IMR-90 (cell line): ENCODE measurements around the gene ASAP2. TPM values are rescaled to one million over a fixed set of nuclear protein-coding genes. Genes with fewer than 3 reads are reported as not detected.

Source experiments
- ATAC-seq: fragments of 200-7000 bp; cut with Tn5 transposase; 2 replicates; pipeline ENCODE4 v1.9.1; 2020; ENCODE audit warnings: low read depth, mild to moderate bottlenecking, moderate library complexity
- BruUV-seq: library from RNA; stranded (reverse); fragments of 400-500 nt; replicated peaks from 2 replicates; lab custom pipeline; 2021; lab: Mats Ljungman, UMichigan
- CTCF ChIA-PET: fragments of 300-600 bp; formaldehyde crosslinking; extraction: SDS; loops from one replicate; lab custom pipeline; 2021; ENCODE audit warnings: antibody characterized with exemption; lab: Yijun Ruan, JAX
- POLR2A ChIA-PET: fragments of 300-600 bp; sonication (Branson Sonifier 250); formaldehyde crosslinking; loops from one replicate; lab custom pipeline; 2022; ENCODE audit warnings: antibody characterized with exemption; ENCODE audit not compliant: unreplicated experiment; lab: Charles Lee
- DNase-seq: peaks from one replicate; pipeline ENCODE4 v3.0.0; 2013
- H2AFZ ChIP-seq: replicated peaks from 2 replicates; pipeline ENCODE3; 2013; ENCODE audit warnings: low read length, mild to moderate bottlenecking; ENCODE audit not compliant: poor library complexity
- H2AK5ac ChIP-seq: 2 replicates; pipeline ENCODE4 v1.6.1; 2013; ENCODE audit warnings: low read depth, low read length, inconsistent platforms
- H2AK9ac ChIP-seq: replicated peaks from 2 replicates; pipeline ENCODE3; 2013; ENCODE audit warnings: mild to moderate bottlenecking, low read depth, low read length, moderate library complexity; ENCODE audit not compliant: poor library complexity
- H2BK120ac ChIP-seq: 2 replicates; pipeline ENCODE4 v1.6.1; 2013; ENCODE audit warnings: low read depth, low read length, inconsistent platforms
- H2BK15ac ChIP-seq: 3 replicates; pipeline ENCODE4 v1.6.1; 2013; ENCODE audit warnings: low read depth, low read length, inconsistent platforms
- H2BK20ac ChIP-seq: 2 replicates; pipeline ENCODE4 v1.6.1; 2013; ENCODE audit warnings: low read depth, mild to moderate bottlenecking, inconsistent platforms, low read length, moderate library complexity
- H2BK5ac ChIP-seq: 2 replicates; pipeline ENCODE4 v1.6.1; 2013; ENCODE audit warnings: mild to moderate bottlenecking, low read depth, low read length, inconsistent platforms; ENCODE audit not compliant: poor library complexity, severe bottlenecking
- H3K14ac ChIP-seq: replicated peaks from 2 replicates; pipeline ENCODE4 v1.6.1; 2013; ENCODE audit warnings: low read depth, low read length, inconsistent platforms
- H3K18ac ChIP-seq: 2 replicates; pipeline ENCODE4 v1.6.1; 2013; ENCODE audit warnings: low read depth, low read length, control low read depth
- H3K23ac ChIP-seq: 2 replicates; pipeline ENCODE4 v1.6.1; 2013; ENCODE audit warnings: low read depth, low read length, inconsistent platforms
- H3K27ac ChIP-seq: 2 replicates; pipeline ENCODE4 v1.5.1; 2013; ENCODE audit warnings: mild to moderate bottlenecking, control low read depth, low read length; ENCODE audit not compliant: insufficient read depth
- H3K27me3 ChIP-seq: 2 replicates; pipeline ENCODE4 v1.6.1; 2013; ENCODE audit warnings: low read length; ENCODE audit not compliant: control insufficient read depth, insufficient read depth
- H3K36me3 ChIP-seq: 2 replicates; pipeline ENCODE4 v1.6.1; 2013; ENCODE audit warnings: low read length, mixed read lengths; ENCODE audit not compliant: control insufficient read depth, insufficient read depth
- H3K4ac ChIP-seq: 2 replicates; pipeline ENCODE4 v1.6.1; 2013; ENCODE audit warnings: low read depth, low read length, inconsistent platforms
- H3K4me1 ChIP-seq: 2 replicates; pipeline ENCODE4 v1.6.1; 2013; ENCODE audit warnings: low read length, mixed read lengths; ENCODE audit not compliant: control insufficient read depth, insufficient read depth
- H3K4me2 ChIP-seq: 2 replicates; pipeline ENCODE4 v1.6.1; 2013; ENCODE audit warnings: low read depth, mild to moderate bottlenecking, control low read depth, low read length, moderate library complexity
- H3K4me3 ChIP-seq: 2 replicates; pipeline ENCODE4 v1.5.1; 2013; ENCODE audit warnings: low read depth, mild to moderate bottlenecking, control low read depth, low read length, moderate library complexity; ENCODE audit not compliant: insufficient read depth
- H3K56ac ChIP-seq: 2 replicates; pipeline ENCODE4 v1.6.1; 2013; ENCODE audit warnings: low read length, inconsistent platforms; ENCODE audit not compliant: insufficient read depth; ENCODE audit errors: extremely low read depth
- H3K79me1 ChIP-seq, 2 experiments: 2 replicates each; pipeline ENCODE4 v1.6.1; 2013; ENCODE audit warnings: low read length in 2 of 2, inconsistent platforms in 1 of 2, low read depth in 1 of 2
- H3K9ac ChIP-seq: 2 replicates; pipeline ENCODE4 v1.6.1; 2013; ENCODE audit warnings: low read depth, low read length, control low read depth
- H3K9me1 ChIP-seq: 2 replicates; pipeline ENCODE4 v1.6.1; 2013; ENCODE audit warnings: low read length, inconsistent platforms; ENCODE audit not compliant: insufficient read depth
- H3K9me3 ChIP-seq: 2 replicates; pipeline ENCODE4 v1.6.1; 2013; ENCODE audit warnings: low read length; ENCODE audit not compliant: control insufficient read depth, insufficient read depth
- H4K20me1 ChIP-seq: 2 replicates; pipeline ENCODE4 v1.6.1; 2013; ENCODE audit warnings: low read length, inconsistent platforms; ENCODE audit not compliant: insufficient read depth
- H4K5ac ChIP-seq: 2 replicates; pipeline ENCODE4 v1.6.1; 2013; ENCODE audit warnings: mild to moderate bottlenecking, low read depth, low read length, control low read depth
- H4K8ac ChIP-seq, 2 experiments: 2 replicates each; pipeline ENCODE4 v1.6.1; 2013; ENCODE audit warnings: low read depth in 2 of 2, low read length in 2 of 2, control low read depth in 1 of 2, inconsistent platforms in 1 of 2
- H4K91ac ChIP-seq: 2 replicates; pipeline ENCODE4 v1.6.1; 2013; ENCODE audit warnings: low read depth, low read length, inconsistent platforms; ENCODE audit not compliant: insufficient read depth
- CEBPB ChIP-seq: IDR thresholded peaks from 2 replicates; pipeline ENCODE4 v1.6.1; 2012; ENCODE audit warnings: low read depth, low read length, improper control_type of control experiment
- CHD1 ChIP-seq: IDR thresholded peaks from 2 replicates; pipeline ENCODE4 v1.6.1; 2012; ENCODE audit warnings: low read depth, low read length, improper control_type of control experiment
- FOS ChIP-seq: fragments of 150-350 bp; IDR thresholded peaks from 2 replicates; pipeline ENCODE4 v1.6.1; 2016; ENCODE audit warnings: low read depth, low read length
- MAFK ChIP-seq: IDR thresholded peaks from 2 replicates; pipeline ENCODE4 v1.6.1; 2012; ENCODE audit warnings: low read depth, low read length, improper control_type of control experiment
- MAZ ChIP-seq: IDR thresholded peaks from 2 replicates; pipeline ENCODE4 v1.6.1; 2012; ENCODE audit warnings: low read depth, mild to moderate bottlenecking, low read length, improper control_type of control experiment, moderate library complexity, borderline replicate concordance
- MXI1 ChIP-seq: IDR thresholded peaks from 2 replicates; pipeline ENCODE4 v1.6.1; 2012; ENCODE audit warnings: low read depth, mild to moderate bottlenecking, low read length, moderate library complexity, borderline replicate concordance
- NFE2L2 ChIP-seq: fragments of 150-350 bp; IDR thresholded peaks from 2 replicates; pipeline ENCODE4 v1.6.1; 2016; ENCODE audit warnings: low read depth, mild to moderate bottlenecking, low read length
- WGBS, 2 experiments: methylation state at CpG; one replicate each; pipeline versions ENCODE4 v1.1.5 to v1.1.7; 2013; ENCODE audit warnings: missing lambda C conversion rate in 2 of 2; ENCODE audit not compliant: insufficient read length in 1 of 2; ENCODE audit errors: extremely low coverage in 2 of 2; 5-methylcytosine and 5-hydroxymethylcytosine counted together
- dilution Hi-C: fragments of 300-500 bp; cut with HindIII; formaldehyde crosslinking; loops from one replicate; pipeline ENCODE4 v1.14.3; 2018; ENCODE audit warnings: low sequenced_read_pairs; ENCODE audit not compliant: unreplicated experiment
- in situ Hi-C: fragments of 300-500 bp; cut with MboI; formaldehyde crosslinking; loops from 3 replicates; pipeline ENCODE4 v1.14.3; 2019; ENCODE audit warnings: low sequenced_read_pairs, inconsistent platforms, mixed read lengths
- intact Hi-C: fragments of 100-400 bp; cut with micrococcal nuclease; formaldehyde crosslinking; loops from 2 replicates; pipeline ENCODE4 v1.10.0; 2022
- polyA plus RNA-seq, 3 experiments: library from polyadenylated mRNA; depleted of rRNA; stranded (reverse); fragments of >200 nt; gene quantifications; 2 replicates each; pipeline ENCODE4 v1.2.3, GENCODE V29; 2012; ENCODE audit warnings: low replicate concordance in 1 of 3
- total RNA-seq: library from RNA; depleted of rRNA; stranded (reverse); fragments of >200 nt; gene quantifications from 2 replicates; pipeline ENCODE4 v1.2.3, GENCODE V29; 2012

The ASAP2 gene
- total and polyA plus RNA-seq, 2 of the 4 experiments (the other 2 are of a cell fraction): 19.7 to 28.1 TPM

DNA sequence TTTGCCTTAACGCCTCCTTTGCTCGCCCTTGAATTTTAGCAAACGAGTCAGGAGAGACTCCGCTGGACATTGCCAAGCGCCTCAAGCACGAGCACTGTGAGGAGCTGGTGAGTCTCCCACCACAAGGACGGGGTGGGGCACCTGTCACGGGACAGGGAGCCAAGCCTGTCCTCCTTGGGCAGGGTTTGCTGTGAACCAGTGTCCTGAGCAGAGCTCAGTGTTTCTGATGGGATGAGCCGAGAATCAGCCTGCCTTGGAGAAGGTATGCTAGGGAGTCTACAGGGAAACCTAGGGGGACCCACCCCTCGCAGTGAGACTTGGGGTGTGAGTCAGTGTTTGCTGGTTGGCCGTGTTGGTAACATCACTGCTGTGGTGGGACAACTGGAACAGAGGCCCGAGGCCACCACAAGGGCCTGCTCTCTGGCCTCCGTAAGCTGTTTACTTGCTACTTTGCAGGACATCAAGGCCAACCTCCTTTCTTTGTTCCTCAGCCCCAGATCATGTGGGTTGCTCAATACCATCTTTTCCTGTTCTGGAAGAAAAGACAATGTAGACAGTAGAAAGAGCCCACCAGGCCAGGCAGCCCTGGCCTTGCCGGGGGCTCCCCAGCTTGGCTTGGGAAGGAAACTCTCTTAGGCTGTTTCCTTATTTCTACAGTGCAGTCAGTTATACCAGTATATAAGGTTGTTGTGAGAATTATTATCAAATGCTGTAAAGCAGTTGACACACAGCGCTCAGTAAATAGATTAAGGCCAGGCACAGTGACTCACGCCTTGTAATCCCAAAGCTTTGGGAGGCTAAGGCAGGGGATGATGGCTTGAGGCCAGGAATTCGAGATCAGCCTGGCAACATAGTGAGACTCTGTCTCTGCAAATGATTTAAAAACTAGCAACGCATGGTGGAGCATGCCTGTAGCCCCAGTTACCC, 174.4 kb downstream of the ASAP2 start:
- 57% methylated on average over 8 of the region's 18 CpGs; no CpG with 5 or more reads in 1 of the 2 experiments for WGBS, 2 experiments
- peak overlapping the region; percentile 18; the same call in 1 of the 2 replicates for H3K56ac ChIP-seq
- H3K27ac ChIP-seq: peak overlapping the region; percentile 68
- no peak overlapping the region for H3K4me3 ChIP-seq
- peaks cover 8% of the 10 kb centered on the region; the same call in 1 of the 2 replicates for H4K20me1 ChIP-seq
- H3K79me1 ChIP-seq: peaks cover 18 to 76% of the 10 kb centered on the region in 2 experiments
- peak overlapping the region; percentile 1 for H4K5ac ChIP-seq
- peaks cover 35% of the 10 kb centered on the region for H3K9me1 ChIP-seq
- H2AK9ac ChIP-seq: peak overlapping the region; percentile 45
- no peaks in the 10 kb centered on the region for H3K27me3 ChIP-seq
- H2AFZ ChIP-seq: no peak overlapping the region
- ChIA-PET POLR2A (no interaction called here), CTCF (interaction anchor here (1.9 kb wide), 1 partner anchor 10 kb away, joined by 6 read pairs; no protein-coding TSS in a partner anchor)
- no peaks in the 10 kb centered on the region for H3K9me3 ChIP-seq
- BruUV-seq: no TSS peak
- H3K23ac ChIP-seq: 0 out of 2 replicates have a peak overlapping the region, but pooled peaks have one; percentile 60
- peak; percentile 95 for DNase-seq
- peak overlapping the region; percentile 60 to 68 for H4K8ac ChIP-seq
- peak overlapping the region; percentile 85 for H3K4ac ChIP-seq
- no peak overlapping the region for H3K9ac ChIP-seq
- TF ChIP-seq NFE2L2: no peak
- no peak for TF ChIP-seq MAFK
- 0 out of 2 replicates have a peak, but pooled peaks have one; percentile 17 for TF ChIP-seq MXI1
- no peak for TF ChIP-seq CHD1
- TF ChIP-seq CEBPB: peak; percentile 75
- peak; percentile 26; the same call in 1 of the 2 replicates for TF ChIP-seq MAZ
- peak; percentile 78; the same call in 1 of the 2 replicates for TF ChIP-seq FOS
- H4K91ac ChIP-seq: peak overlapping the region; percentile 81
- H3K4me1 ChIP-seq: peaks cover 34% of the 10 kb centered on the region
- peak overlapping the region; percentile 59 for H2BK20ac ChIP-seq
- in situ Hi-C loops (no loop called here), dilution Hi-C loops (no loop called here), intact Hi-C loops (no loop called here)
- peak overlapping the region; percentile 22 for H3K18ac ChIP-seq
- H3K14ac ChIP-seq: peak overlapping the region; percentile 69
- H3K36me3 ChIP-seq: peaks cover 25% of the 10 kb centered on the region
- H3K4me2 ChIP-seq: peak overlapping the region; percentile 24; the same call in 1 of the 2 replicates
- H2AK5ac ChIP-seq: peak overlapping the region; percentile 93
- peak; percentile 69 for ATAC-seq
- H2BK5ac ChIP-seq: peak overlapping the region; percentile 80
- peak overlapping the region; percentile 89; the same call in 2 of the 3 replicates for H2BK15ac ChIP-seq
- peak overlapping the region; percentile 69 for H2BK120ac ChIP-seq
